Lung microvascular endothelial cell (primary cell): Measurements from ENCODE around the gene SPARCL1. TPM values are rescaled to one million over a fixed set of nuclear protein-coding genes. Genes with fewer than 3 reads are reported as not detected.
"Not testable (repeated sequence)": the region's sequence is repeated elsewhere in the genome, so short reads cannot be mapped to it uniquely, and the experiment has no call there.

Experiments used
- DNase-seq, 2 donors: peaks; one replicate each; pipeline versions ENCODE4 v3.0.0 to v3.0.0-alpha.2; 2010; ENCODE audit warnings: low read depth in 2 of 2
- total RNA-seq: library from RNA; depleted of rRNA; stranded (reverse); fragments of >200 nt; gene quantifications from 2 replicates; pipeline ENCODE4 v1.2.1, GENCODE V29; 2014

Gene SPARCL1
- total RNA-seq, 1 donor from 2014 or later = 4.2 TPM

- peak; percentile 77 to 78 for DNase-seq
These were observed 26.5 kb downstream of the SPARCL1 start for GRCh38 chr4:87502580-87503238.

- no peak for DNase-seq
These were observed 29.1 kb downstream of the SPARCL1 start for GRCh38 chr4:87500092-87500462.

- DNase-seq = no peak
These were observed 29.6 kb downstream of the SPARCL1 start for GRCh38 chr4:87499403-87500091.

DNA sequence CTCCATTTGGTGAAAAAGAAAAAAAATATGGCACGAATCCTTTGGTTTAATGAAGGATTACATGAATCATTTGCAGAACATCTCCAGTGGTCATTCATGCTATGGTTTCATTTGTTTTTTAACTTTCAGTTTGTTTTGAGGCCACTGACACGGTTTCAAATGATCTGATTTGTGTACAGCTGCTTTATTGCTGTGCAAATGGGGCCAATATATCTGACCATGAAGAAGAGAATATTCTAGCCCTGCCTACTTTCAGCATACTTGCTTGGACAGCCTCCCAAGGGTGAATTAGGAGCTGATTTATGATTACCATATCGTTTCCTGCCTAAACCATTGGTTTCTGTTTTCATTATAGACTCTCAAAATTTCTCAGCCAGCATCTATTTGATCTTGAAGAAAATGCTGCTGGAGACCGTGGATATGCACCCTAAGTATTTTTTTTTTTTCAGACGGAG lies 30.7 kb downstream of the SPARCL1 start:
- DNase-seq = no peak

GRCh38 chr4:87497578-87497977 lies 31.6 kb downstream of the SPARCL1 start:
- no peak for DNase-seq

GRCh38 chr4:87497159-87497558 lies 32.0 kb downstream of the SPARCL1 start:
- DNase-seq = no peak

- DNase-seq = no peak
These were observed 36.1 kb downstream of the SPARCL1 start for GRCh38 chr4:87493115-87493514.

DNA sequence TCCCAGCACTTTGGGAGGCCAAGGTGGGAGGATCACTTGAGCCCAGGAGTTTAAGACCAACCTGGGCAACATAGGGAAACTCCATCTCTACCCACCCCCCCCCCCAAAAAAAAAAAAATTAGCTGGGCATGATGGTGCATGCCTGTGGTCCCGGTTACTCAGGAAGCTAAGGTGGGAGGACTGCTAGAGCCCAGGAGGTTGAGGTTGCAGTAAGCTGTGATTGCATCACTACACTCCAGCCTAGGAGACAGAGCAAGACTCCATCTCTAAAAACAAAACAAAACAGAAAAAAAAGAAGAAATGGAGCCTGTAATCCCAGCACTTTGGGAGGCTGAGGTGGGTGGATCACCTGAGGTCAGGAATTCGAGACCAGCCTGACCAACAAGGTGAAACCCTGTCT lies 37.3 kb downstream of the SPARCL1 start:
- DNase-seq = not testable (repeated sequence)

DNA sequence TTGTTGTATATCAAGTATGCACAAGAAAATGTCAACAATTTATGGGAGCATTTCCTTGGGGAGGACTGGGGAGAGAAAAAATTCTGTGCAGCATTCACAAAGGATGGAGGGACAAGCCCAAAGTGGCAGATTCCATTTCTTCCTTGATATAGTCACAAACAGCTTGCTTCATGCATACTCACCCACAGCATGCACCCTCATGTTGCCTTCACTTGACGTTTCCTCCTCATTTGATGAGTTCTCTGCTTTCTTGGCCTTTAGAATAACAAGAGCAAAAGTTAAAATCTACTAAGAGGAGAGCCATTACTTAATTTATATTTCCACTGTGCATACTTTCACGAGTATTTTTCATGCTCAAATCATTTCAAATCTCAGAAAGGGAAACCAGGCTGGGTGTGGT lies 37.7 kb downstream of the SPARCL1 start:
- DNase-seq = no peak

- no peak for DNase-seq
These were observed 38.4 kb downstream of the SPARCL1 start for GRCh38 chr4:87490664-87491369.

DNA sequence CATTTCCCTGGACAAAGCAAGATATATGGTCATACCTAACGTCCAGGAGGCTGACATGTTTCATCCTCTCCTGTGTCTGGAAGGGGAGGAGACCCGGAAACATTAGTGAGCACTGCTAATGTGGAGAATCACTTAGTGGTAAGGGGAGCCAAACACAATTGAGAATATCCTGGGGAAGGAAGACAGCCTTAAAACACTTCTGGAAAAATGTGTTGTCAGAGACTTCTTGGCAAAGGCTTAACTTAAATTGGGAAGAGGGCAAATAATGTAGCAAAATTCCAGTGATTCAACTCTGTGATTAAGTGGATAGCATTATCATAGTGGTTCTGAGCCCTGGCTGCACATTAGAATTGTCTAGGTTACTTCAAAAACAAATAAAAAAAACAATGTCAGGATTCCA lies 39.5 kb downstream of the SPARCL1 start:
- peak; percentile 56 to 61 for DNase-seq

DNA sequence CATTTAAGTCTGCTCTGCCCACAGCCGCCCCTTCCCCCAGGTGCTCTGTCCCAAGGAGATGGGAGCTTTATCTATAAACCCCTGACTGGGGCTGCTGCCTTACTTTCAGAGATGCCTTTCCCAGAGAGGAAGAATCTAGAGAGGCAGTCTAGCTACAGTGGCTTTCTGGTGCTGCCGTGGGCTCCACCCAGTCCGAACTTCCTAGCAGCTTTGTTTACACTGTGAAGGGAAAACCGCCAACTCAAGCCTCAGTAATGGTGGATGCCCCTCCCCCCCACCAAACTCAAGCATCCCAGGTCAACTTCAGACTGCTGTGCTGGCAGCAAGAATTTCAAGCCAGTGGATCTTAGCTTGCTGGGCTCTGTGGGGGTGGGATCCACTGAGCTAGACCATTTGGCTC lies 40.5 kb downstream of the SPARCL1 start:
- peak in 1 of 2 donors; percentile 21 for DNase-seq

- DNase-seq = not testable (repeated sequence)
These were observed 45.9 kb downstream of the SPARCL1 start for GRCh38 chr4:87483247-87483646.

DNA sequence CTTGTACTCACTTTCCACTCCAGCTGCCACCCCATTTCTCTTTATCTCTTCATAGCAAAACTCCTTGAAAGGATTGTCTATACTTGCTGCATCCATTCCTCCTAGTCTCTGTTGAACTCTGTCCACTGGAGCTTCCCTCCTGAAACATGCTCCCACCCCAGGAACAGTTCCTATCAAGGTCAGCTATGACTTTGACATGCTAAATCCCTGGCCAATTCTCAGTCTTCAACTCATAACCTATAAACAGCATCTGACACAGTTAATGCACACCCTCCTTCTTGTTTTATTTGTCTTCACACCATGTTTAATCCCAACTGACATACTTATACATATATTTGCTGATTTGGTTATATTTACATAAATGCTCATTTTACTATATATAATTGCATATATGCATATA lies 47.8 kb downstream of the SPARCL1 start:
- DNase-seq = no peak

GRCh38 chr4:87478732-87479250 lies 50.4 kb downstream of the SPARCL1 start:
- DNase-seq = no peak

DNA sequence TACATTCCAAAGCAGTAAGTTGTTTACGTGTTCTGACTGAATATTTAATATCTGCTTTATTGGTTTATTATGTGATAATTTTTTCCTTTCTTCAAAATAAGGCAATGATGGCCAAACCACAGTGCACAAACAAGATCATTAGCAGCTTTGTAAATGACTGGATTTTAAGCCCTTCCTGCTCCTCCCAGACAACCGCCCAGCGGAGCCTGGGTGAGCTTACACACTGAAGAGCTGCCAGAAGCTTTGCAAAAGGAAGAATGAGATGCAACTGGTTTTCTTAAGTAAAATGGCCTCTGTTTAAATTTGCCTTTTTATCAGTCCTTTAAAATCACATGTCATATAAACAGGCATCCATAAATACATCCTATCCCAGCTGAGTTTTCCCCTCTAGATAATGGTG lies 52.2 kb downstream of the SPARCL1 start:
- no peak for DNase-seq

DNA sequence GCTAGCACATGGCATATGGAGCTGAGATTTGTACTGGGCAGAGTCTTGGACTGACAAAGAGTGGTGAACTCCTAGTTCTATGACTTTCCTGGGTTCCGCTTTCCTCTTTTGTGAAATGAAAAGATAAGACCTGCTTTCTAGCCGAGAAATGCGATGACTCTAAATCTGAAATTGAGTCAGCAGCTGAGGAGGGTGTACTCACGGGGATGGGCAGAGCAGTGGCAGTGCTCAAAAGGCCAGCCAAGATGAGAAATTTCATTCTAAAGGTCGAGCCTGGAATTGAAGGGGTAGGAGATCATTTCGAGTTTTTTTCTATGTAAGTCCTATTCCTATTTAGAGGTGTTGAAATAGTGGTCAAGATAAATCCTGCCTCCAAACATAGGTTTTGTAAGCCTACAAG lies 59.8 kb downstream of the SPARCL1 start:
- no peak for DNase-seq

- DNase-seq = peak; percentile 69 to 75
These were observed 63.3 kb downstream of the SPARCL1 start for GRCh38 chr4:87465739-87466366.

- no peak for DNase-seq
These were observed 67.1 kb downstream of the SPARCL1 start for GRCh38 chr4:87462102-87462501.

DNA sequence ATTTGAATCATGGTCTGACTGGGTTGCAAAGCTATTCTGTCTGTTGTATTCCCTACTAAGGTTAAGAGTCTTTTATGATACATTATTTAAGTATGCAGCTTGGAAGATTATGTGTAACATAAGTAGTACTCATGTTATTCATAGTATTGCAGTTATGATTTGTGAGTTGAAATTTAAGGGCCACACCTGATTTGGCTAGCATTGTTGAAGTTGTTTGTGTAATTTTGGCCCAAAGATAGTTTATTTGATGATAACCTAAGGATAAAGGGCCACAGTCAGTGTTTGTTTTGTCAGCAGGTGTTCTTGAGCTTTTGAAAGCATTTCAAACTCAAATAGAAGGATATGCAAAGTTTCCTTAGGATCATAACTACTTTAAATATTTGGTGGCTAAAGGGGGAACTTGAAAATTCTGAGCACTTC lies 67.9 kb downstream of the SPARCL1 start:
- DNase-seq = no peak

DNA sequence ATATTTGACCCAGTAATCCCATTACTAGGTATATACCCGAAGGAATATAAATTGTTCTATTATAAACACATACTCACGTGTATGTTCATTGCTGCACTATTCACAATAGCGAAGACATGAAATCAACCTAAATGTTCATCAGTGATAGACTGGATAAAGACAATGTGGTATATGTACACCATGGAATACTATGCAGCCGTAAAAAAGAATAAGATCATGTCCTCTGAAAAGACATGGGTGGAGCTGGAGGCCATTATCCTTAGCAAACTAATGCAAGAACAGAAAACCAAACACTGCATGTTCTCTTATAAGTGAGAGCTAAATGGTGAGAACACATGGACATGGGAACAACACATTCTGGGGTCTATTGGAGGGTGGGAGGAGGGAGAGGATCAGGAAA lies 70.3 kb downstream of the SPARCL1 start:
- no peak for DNase-seq

- no peak for DNase-seq
These were observed 77.6 kb downstream of the SPARCL1 start for GRCh38 chr4:87451537-87451936.
